Stomach (tissue), 4 donors: ENCODE data around the gene HSPBAP1.

Source experiments
- POLR2AphosphoS5 ChIP-seq, 3 donors: sonication (generic); formaldehyde crosslinking; IDR thresholded peaks; one replicate each; pipeline ENCODE4 v1.6.1; 2016; ENCODE audit warnings: antibody characterized with exemption in 3 of 3
- TF ChIP-seq, protein P1 (sequence below), 7 experiments: fragments of 450-650 bp in 4 of 7; fragments of 200-600 bp in 3 of 7; sonication (generic) in 3 of 7; IDR thresholded peaks; one replicate each; pipeline ENCODE4 v1.5.1; 2016 to 2019; ENCODE audit warnings: antibody characterized with exemption in 7 of 7, control low read depth in 2 of 7, mild to moderate bottlenecking in 1 of 7

- TF ChIP-seq POLR2AphosphoS5 (IDR thresholded peaks at IDR 0.05), result no peak
- TF ChIP-seq, protein P1, sequence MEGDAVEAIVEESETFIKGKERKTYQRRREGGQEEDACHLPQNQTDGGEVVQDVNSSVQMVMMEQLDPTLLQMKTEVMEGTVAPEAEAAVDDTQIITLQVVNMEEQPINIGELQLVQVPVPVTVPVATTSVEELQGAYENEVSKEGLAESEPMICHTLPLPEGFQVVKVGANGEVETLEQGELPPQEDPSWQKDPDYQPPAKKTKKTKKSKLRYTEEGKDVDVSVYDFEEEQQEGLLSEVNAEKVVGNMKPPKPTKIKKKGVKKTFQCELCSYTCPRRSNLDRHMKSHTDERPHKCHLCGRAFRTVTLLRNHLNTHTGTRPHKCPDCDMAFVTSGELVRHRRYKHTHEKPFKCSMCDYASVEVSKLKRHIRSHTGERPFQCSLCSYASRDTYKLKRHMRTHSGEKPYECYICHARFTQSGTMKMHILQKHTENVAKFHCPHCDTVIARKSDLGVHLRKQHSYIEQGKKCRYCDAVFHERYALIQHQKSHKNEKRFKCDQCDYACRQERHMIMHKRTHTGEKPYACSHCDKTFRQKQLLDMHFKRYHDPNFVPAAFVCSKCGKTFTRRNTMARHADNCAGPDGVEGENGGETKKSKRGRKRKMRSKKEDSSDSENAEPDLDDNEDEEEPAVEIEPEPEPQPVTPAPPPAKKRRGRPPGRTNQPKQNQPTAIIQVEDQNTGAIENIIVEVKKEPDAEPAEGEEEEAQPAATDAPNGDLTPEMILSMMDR (IDR thresholded peaks at IDR 0.05), result no peak
Measured at GRCh38 chr3:122697952-122698620, 95.5 kb downstream of the HSPBAP1 start.
